Erythroblast (primary cell): ENCODE measurements around the gene ZNF865.

Source experiments
- GATA1 ChIP-seq: IDR thresholded peaks from 2 replicates; pipeline ENCODE4 v1.6.1; 2011; ENCODE audit warnings: low read depth, mild to moderate bottlenecking, control low read depth, low read length, moderate library complexity
- POLR2A ChIP-seq: IDR thresholded peaks from 2 replicates; pipeline ENCODE4 v1.6.1; 2011; ENCODE audit warnings: mild to moderate bottlenecking, low read length

DNA sequence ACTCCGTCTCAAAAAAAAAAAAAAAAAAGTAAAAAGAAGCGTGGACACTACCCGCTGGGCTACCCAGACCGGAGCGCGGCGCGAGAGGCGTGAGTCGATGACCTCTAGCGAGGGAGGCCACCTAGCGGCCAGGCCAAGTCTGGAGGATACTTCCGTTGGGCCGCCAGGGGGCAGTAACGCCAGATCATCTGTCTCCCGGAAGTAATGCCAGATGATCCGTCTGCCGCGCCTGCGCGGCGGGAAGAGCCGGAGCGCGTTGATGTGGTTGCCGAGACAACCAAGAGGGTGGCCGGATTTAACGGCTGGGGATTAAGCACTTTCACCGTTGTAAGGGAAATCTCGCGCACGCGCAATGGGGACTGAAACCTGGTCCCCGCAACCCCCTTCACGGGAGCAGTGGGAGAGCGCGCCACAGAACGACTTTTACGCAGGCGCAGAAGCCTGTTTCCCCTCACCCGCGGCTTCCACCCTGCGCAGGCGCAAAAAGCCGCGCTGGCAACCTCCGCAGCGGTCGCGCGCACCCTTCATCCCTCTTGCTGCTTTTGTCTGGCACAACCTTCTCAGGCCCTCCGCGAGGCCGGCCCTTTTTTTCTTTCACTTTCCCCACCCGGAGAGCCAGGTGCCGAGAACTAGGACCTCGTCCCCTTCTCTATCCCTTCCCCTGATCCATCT, 48.3 kb downstream of the ZNF865 start:
- TF ChIP-seq POLR2A (peak; percentile 85), GATA1 (no peak)
